Stimulated activated naive CD8-positive, alpha-beta T cell treated with anti-CD3 and anti-CD28 coated beads, Interleukin-15, Interleukin-2, amounts not matched to agents 100 ng/mL and 50 ng/mL, for 24 hours (primary cell): ENCODE measurements around the gene TMEM134.

ENCODE experiments used
- H3K27ac Mint-ChIP-seq: one replicate; pipeline ENCODE4 v1.8.0; 2021; ENCODE audit warnings: mild to moderate bottlenecking, mixed read lengths
- H3K27me3 Mint-ChIP-seq: one replicate; pipeline ENCODE4 v1.8.0; 2021; ENCODE audit warnings: mixed read lengths
- H3K36me3 Mint-ChIP-seq: one replicate; pipeline ENCODE4 v1.8.0; 2021; ENCODE audit warnings: low read depth, mixed read lengths
- H3K4me1 Mint-ChIP-seq: one replicate; pipeline ENCODE4 v1.8.0; 2021; ENCODE audit warnings: low read depth, mixed read lengths
- H3K4me3 Mint-ChIP-seq: one replicate; pipeline ENCODE4 v1.8.0; 2021; ENCODE audit warnings: mild to moderate bottlenecking, mixed read lengths
- H3K9me3 Mint-ChIP-seq: one replicate; pipeline ENCODE4 v1.8.0; 2021; ENCODE audit warnings: mixed read lengths

The TMEM134 gene

DNA sequence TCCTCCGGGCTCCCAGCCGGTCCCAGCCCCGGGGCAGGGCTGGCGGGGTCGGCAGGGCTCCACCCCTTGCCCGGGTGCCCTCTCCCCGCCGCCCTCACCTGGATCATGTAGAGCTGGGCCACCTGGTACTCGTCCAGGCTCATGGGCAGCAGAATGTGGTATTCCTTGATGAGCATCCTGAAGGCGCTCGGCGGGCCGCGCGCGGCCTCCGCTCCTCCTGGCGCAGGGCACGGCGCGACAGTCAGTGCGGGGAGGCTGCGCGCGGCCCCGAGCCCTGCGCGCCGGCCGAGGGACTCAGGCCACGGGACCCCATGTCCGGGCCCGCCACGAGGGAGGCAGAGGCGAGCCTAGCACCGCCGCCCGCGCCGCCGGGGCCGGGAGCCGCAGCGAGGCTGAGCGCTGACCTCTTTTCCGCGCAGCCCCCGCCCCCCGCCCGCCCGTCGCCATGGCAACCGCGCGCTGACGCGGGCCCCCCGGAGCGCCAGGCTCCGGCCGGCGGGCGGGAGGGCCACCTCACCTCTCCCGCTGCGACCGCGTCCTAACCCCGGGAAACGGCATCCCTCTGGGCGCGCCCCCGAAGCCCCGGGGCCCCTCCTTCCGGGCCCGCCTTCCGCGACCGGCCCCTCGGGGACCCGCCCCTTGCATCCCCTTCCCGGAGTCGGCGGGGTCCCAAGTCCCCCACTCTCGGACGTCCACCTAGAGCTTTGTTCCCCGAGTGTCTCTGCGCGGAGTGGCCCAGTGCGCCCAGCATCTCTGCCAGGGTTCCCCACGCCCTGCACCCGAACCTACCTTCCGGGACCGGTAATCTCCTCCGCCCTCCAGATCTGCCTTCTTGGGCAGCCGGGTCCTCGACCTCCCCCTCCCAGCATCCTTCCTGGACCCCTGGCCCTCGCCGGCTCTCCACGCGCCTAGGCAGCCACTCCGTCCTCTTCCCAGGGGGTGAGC is 35.2 kb upstream of the TMEM134 start:
- Mint-ChIP-seq H3K4me1 (peaks cover 53% of the 10 kb centered on the region), H3K27me3 (no peaks in the 10 kb centered on the region), H3K27ac (peak overlapping the region; percentile 82), H3K9me3 (no peaks in the 10 kb centered on the region), H3K4me3 (peak overlapping the region; percentile 89), H3K36me3 (peaks cover 33% of the 10 kb centered on the region)

DNA sequence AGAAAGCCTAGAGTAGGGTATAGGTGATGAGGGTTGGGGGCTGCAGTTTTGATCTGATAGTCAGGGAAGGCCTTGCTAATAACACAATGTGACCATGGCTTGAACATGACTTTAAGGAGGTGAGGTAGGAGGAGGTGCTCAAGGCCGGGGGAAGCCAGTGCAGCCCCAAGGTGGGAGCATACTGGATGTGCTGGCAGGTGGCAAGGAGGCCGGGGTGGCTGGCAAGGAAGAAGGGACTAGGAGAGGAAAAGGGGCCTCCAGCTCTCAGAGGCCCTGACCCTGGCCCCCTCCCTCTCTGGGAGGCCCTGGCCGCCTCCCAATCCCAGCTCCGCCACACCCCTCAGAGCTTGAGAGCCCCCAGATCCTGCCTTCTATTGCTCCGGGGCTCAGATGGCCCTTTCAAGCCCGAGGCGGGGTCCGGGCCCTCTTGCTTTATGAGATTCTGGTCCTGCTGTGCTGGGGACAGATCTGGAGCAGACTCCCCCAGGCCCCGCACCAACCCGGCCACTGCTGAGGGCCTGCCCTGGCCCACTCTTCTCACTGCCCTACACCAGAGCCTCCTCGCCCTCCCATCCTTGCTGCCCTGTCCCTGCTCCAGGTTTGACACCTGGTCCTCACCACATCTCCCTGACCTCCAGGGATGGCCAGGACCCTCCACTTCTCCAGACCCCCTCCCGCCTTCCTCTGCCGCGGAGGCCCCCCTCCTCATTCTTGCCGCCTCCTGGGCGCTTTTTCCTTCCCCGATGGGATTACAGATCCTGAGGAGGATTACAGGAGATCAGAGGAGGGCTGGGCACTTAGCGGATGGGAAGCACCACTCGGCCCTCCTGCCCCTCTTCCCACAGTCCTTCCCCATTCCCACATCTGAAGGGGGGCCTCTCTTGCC is 34.3 kb upstream of the TMEM134 start:
- H3K27me3 Mint-ChIP-seq, result no peaks in the 10 kb centered on the region
- peaks cover 44% of the 10 kb centered on the region for H3K4me1 Mint-ChIP-seq
- no peaks in the 10 kb centered on the region for H3K9me3 Mint-ChIP-seq
- H3K4me3 Mint-ChIP-seq, result peak overlapping the region; percentile 67
- H3K27ac Mint-ChIP-seq, result peak overlapping the region; percentile 29
- H3K36me3 Mint-ChIP-seq, result peaks cover 33% of the 10 kb centered on the region

- H3K27me3 Mint-ChIP-seq, result no peaks in the 10 kb centered on the region
- H3K36me3 Mint-ChIP-seq, result peaks cover 33% of the 10 kb centered on the region
- peaks cover 44% of the 10 kb centered on the region for H3K4me1 Mint-ChIP-seq
- peak overlapping the region; percentile 62 for H3K4me3 Mint-ChIP-seq
- no peaks in the 10 kb centered on the region for H3K9me3 Mint-ChIP-seq
- H3K27ac Mint-ChIP-seq, result peak overlapping the region; percentile 29
Observed at GRCh38 chr11:67502328-67502979, 33.4 kb upstream of the TMEM134 start.

- peaks cover 30% of the 10 kb centered on the region for H3K36me3 Mint-ChIP-seq
- H3K4me1 Mint-ChIP-seq, result peaks cover 39% of the 10 kb centered on the region
- H3K9me3 Mint-ChIP-seq, result no peaks in the 10 kb centered on the region
- no peak overlapping the region for H3K27ac Mint-ChIP-seq
- H3K4me3 Mint-ChIP-seq, result no peak overlapping the region
- H3K27me3 Mint-ChIP-seq, result no peaks in the 10 kb centered on the region
Observed at GRCh38 chr11:67501854-67502253, 32.8 kb upstream of the TMEM134 start.

DNA sequence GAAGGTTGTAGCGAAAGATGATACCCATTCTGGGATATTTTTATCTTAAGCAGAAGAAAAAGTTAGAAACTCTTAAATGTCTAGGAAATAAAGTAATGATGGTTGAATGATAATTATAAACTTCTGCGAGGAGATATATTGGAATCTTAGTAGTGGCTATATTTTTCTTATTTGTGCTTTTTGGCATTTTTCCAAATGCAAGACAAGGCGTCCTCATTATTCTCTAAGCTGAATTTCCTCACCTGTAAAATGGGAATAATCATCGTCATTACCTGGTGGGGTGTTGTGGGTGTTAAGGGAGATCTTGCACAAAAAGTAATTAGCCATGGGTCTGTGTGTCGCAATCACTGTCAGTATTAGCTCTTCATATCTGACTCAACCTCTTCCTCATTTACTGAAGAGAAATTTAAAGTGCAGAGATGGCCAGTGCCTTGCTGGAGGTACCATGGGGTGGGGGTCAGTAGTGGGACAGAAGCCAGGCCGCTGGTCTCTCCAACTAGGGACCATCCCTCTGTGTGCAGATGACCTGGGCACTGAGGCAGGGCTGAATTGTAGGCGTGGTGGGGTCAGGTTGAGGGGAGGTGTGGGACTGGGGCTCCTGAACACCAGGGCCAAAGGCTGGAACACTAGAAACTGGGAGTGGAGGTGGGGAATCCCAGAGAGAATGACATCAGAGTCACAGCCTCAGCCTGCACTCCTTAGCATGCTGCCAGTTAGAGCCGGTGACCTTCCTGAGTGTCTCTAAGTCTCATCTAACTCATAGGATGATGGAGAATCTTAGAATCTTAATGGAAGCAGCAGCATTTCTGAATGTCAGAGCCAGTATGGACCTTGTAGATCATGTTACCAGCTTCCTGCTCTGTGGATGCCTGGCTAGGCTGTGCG is 32.0 kb upstream of the TMEM134 start:
- H3K4me1 Mint-ChIP-seq, result peaks cover 31% of the 10 kb centered on the region
- no peaks in the 10 kb centered on the region for H3K9me3 Mint-ChIP-seq
- no peak overlapping the region for H3K4me3 Mint-ChIP-seq
- no peak overlapping the region for H3K27ac Mint-ChIP-seq
- no peaks in the 10 kb centered on the region for H3K27me3 Mint-ChIP-seq
- H3K36me3 Mint-ChIP-seq, result peaks cover 27% of the 10 kb centered on the region

DNA sequence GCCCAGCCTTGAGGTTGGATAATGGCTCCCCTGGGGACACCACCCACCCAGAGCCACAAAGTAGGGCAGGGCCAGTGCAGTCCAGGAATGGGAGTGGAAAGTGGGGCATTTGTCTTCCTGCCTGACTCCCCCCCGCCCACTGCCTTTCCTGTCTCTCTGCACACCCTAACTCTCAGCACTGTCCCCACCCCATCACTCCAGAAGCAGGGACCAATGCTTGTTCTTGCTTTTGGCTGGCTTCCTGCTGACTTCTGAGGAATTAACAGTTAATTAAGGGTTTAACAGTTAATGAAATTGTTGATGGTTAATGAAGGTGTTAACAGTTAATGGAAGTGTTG is 31.4 kb upstream of the TMEM134 start:
- Mint-ChIP-seq H3K4me1 (peaks cover 27% of the 10 kb centered on the region), H3K36me3 (peaks cover 29% of the 10 kb centered on the region), H3K9me3 (no peaks in the 10 kb centered on the region), H3K4me3 (no peak overlapping the region), H3K27ac (no peak overlapping the region), H3K27me3 (no peaks in the 10 kb centered on the region)

- H3K36me3 Mint-ChIP-seq, result peaks cover 29% of the 10 kb centered on the region
- H3K27me3 Mint-ChIP-seq, result no peaks in the 10 kb centered on the region
- H3K4me3 Mint-ChIP-seq, result no peak overlapping the region
- no peak overlapping the region for H3K27ac Mint-ChIP-seq
- no peaks in the 10 kb centered on the region for H3K9me3 Mint-ChIP-seq
- H3K4me1 Mint-ChIP-seq, result peaks cover 25% of the 10 kb centered on the region
Observed at GRCh38 chr11:67499808-67500483, 30.9 kb upstream of the TMEM134 start.

GRCh38 chr11:67498544-67498972 is 29.5 kb upstream of the TMEM134 start:
- no peak overlapping the region for H3K4me3 Mint-ChIP-seq
- no peaks in the 10 kb centered on the region for H3K9me3 Mint-ChIP-seq
- H3K36me3 Mint-ChIP-seq, result peaks cover 29% of the 10 kb centered on the region
- H3K27me3 Mint-ChIP-seq, result no peaks in the 10 kb centered on the region
- H3K4me1 Mint-ChIP-seq, result peaks cover 23% of the 10 kb centered on the region
- no peak overlapping the region for H3K27ac Mint-ChIP-seq

- H3K9me3 Mint-ChIP-seq, result no peaks in the 10 kb centered on the region
- peaks cover 15% of the 10 kb centered on the region for H3K4me1 Mint-ChIP-seq
- H3K4me3 Mint-ChIP-seq, result no peak overlapping the region
- H3K36me3 Mint-ChIP-seq, result peaks cover 25% of the 10 kb centered on the region
- no peak overlapping the region for H3K27ac Mint-ChIP-seq
- no peaks in the 10 kb centered on the region for H3K27me3 Mint-ChIP-seq
Observed at GRCh38 chr11:67497656-67498291, 28.7 kb upstream of the TMEM134 start.

- no peak overlapping the region for H3K4me3 Mint-ChIP-seq
- H3K4me1 Mint-ChIP-seq, result peaks cover 7% of the 10 kb centered on the region
- no peak overlapping the region for H3K27ac Mint-ChIP-seq
- H3K36me3 Mint-ChIP-seq, result peaks cover 18% of the 10 kb centered on the region
- no peaks in the 10 kb centered on the region for H3K9me3 Mint-ChIP-seq
- H3K27me3 Mint-ChIP-seq, result no peaks in the 10 kb centered on the region
Observed at GRCh38 chr11:67496113-67496512, 27.1 kb upstream of the TMEM134 start.

DNA sequence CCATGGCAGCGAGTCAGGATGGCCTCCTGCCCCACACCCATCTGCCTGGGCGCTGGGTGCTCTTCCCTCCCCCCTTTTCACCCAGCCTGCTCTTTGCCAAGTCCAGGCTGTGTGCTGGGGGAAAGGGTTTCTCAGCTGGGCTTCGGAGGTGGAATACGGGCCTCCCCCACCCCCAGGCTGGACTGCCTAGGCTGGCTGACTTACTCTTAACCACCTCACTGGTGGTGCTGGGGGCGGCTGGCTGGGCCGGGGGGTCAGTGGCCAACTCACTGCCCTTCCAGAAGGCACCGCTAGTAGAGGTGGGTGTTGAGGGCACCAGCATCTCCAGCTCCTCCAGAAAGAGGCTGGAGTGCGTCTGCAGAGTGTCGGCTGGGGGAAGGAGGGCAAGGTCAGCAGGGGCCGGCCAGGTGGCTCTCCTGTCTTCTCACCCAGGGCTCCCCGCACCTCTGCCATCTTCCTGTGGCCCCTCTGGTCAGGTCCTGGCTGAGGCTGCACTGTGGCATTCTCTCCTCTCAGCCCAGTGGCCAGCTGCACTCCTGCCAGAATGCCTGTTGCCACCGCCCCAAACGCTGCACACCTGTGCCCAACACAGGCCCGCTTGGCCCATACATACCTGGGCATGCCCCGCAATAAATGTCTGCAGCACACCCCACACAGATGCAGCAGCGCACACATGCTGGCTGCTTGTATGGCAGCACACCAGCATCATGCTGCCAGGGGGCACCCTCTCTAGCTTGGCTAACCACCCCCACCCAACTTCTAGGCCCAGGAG is 26.4 kb upstream of the TMEM134 start:
- peaks cover under 1% of the 10 kb centered on the region for H3K4me1 Mint-ChIP-seq
- no peaks in the 10 kb centered on the region for H3K9me3 Mint-ChIP-seq
- H3K27ac Mint-ChIP-seq, result no peak overlapping the region
- peaks cover 16% of the 10 kb centered on the region for H3K36me3 Mint-ChIP-seq
- no peak overlapping the region for H3K4me3 Mint-ChIP-seq
- H3K27me3 Mint-ChIP-seq, result no peaks in the 10 kb centered on the region

- no peaks in the 10 kb centered on the region for H3K9me3 Mint-ChIP-seq
- H3K36me3 Mint-ChIP-seq, result peaks cover 16% of the 10 kb centered on the region
- no peak overlapping the region for H3K27ac Mint-ChIP-seq
Observed at GRCh38 chr11:67494371-67495233, 25.6 kb upstream of the TMEM134 start.

More at GRCh38 chr11:67494371-67495233, 25.6 kb upstream of the TMEM134 start:
- Mint-ChIP-seq H3K4me1 (peaks cover 3% of the 10 kb centered on the region), H3K4me3 (no peak overlapping the region), H3K27me3 (no peaks in the 10 kb centered on the region)
